ENCODE data around the gene PI4KA. TPM values are rescaled to one million over a fixed set of nuclear protein-coding genes. Genes with fewer than 3 reads are reported as not detected.

Gene PI4KA
- total RNA-seq, 1 donor from 2014 or later, result 21.2 TPM

- no peak for DNase-seq (ENCODE audit: low spot score)
Observed at GRCh38 chr22:20881869-20882815, 23.5 kb upstream of the PI4KA start.

GRCh38 chr22:20881231-20881630 is 22.6 kb upstream of the PI4KA start:
- DNase-seq (ENCODE audit: low spot score), result no peak

GRCh38 chr22:20877715-20878114 is 19.1 kb upstream of the PI4KA start:
- no peak for DNase-seq (ENCODE audit: low spot score)

- DNase-seq (ENCODE audit: low spot score), result no peak
Observed at GRCh38 chr22:20875296-20875695, 16.7 kb upstream of the PI4KA start.

GRCh38 chr22:20873214-20873613 is 14.6 kb upstream of the PI4KA start:
- no peak for DNase-seq (ENCODE audit: low spot score)

- DNase-seq (ENCODE audit: low spot score), result no peak
Observed at GRCh38 chr22:20869234-20869633, 10.6 kb upstream of the PI4KA start.

- peak; percentile 94 for DNase-seq (ENCODE audit: low spot score)
Observed at GRCh38 chr22:20868025-20868962, 9.7 kb upstream of the PI4KA start.

GRCh38 chr22:20867179-20868024 is 8.8 kb upstream of the PI4KA start:
- DNase-seq (ENCODE audit: low spot score), result peak; percentile 83

- no peak for DNase-seq (ENCODE audit: low spot score)
Observed at GRCh38 chr22:20866736-20867135, 8.1 kb upstream of the PI4KA start.

- DNase-seq (ENCODE audit: low spot score), result no peak
Observed at GRCh38 chr22:20865875-20866445, 7.3 kb upstream of the PI4KA start.

GRCh38 chr22:20865331-20865730 is 6.7 kb upstream of the PI4KA start:
- DNase-seq (ENCODE audit: low spot score), result no peak

GRCh38 chr22:20864186-20864908 is 5.7 kb upstream of the PI4KA start:
- no peak for DNase-seq (ENCODE audit: low spot score)

GRCh38 chr22:20863366-20863765 is 4.8 kb upstream of the PI4KA start:
- no peak for DNase-seq (ENCODE audit: low spot score)

GRCh38 chr22:20862540-20862939 is 3.9 kb upstream of the PI4KA start:
- DNase-seq (ENCODE audit: low spot score), result no peak

GRCh38 chr22:20859615-20860014 is 1.0 kb upstream of the PI4KA start:
- no peak for DNase-seq (ENCODE audit: low spot score)

- peak; percentile 91 for DNase-seq (ENCODE audit: low spot score)
Observed at GRCh38 chr22:20857838-20858614, 585 bp downstream of the PI4KA start.

- no peak for DNase-seq (ENCODE audit: low spot score)
Observed at GRCh38 chr22:20857247-20857643, 1.4 kb downstream of the PI4KA start.

GRCh38 chr22:20853236-20853660 is 5.4 kb downstream of the PI4KA start:
- DNase-seq (ENCODE audit: low spot score), result no peak

- no peak for DNase-seq (ENCODE audit: low spot score)
Observed at GRCh38 chr22:20852503-20852902, 6.1 kb downstream of the PI4KA start.
